Esophagus squamous epithelium (tissue), 5 donors: ENCODE data around the gene TEAD1. TPM values are rescaled to one million over a fixed set of nuclear protein-coding genes. Genes with fewer than 3 reads are reported as not detected.

Experiments
- DNase-seq: peaks from one replicate; lab custom pipeline; 2025; lab: John Stamatoyannopoulos, UW
- H3K27ac ChIP-seq, 4 donors: fragments of 200-600 bp; sonication (generic); one replicate each; pipeline ENCODE4 v1.5.1; 2016 to 2019; ENCODE audit warnings: mild to moderate bottlenecking in 1 of 4
- H3K27me3 ChIP-seq, 4 donors: fragments of 200-600 bp; sonication (generic); 1 replicate in 3 of 4; 2 replicates in 1 of 4; pipeline versions ENCODE4 v1.5.1 to v1.6.0; 2017 to 2021; ENCODE audit warnings: antibody characterized with exemption in 1 of 4
- H3K36me3 ChIP-seq, 3 donors: fragments of 200-600 bp; sonication (generic); one replicate each; pipeline ENCODE4 v1.5.1; 2016 to 2019
- H3K4me1 ChIP-seq, 3 donors: fragments of 200-600 bp; sonication (generic); one replicate each; pipeline ENCODE4 v1.5.1; 2017 to 2019
- H3K4me3 ChIP-seq, 4 donors: fragments of 200-600 bp; sonication (generic); 1 replicate in 3 of 4; 2 replicates in 1 of 4; pipeline ENCODE4 v1.5.1; 2016 to 2019; ENCODE audit warnings: mild to moderate bottlenecking in 2 of 4, moderate library complexity in 1 of 4
- H3K9me3 ChIP-seq, 3 donors: fragments of 200-600 bp; sonication (generic); one replicate each; pipeline ENCODE4 v1.5.1; 2016 to 2019
- CTCF ChIP-seq, 6 experiments: fragments of 450-650 bp in 4 of 6; fragments of 200-600 bp in 2 of 6; sonication (generic) in 2 of 6; IDR thresholded peaks; one replicate each; pipeline ENCODE4 v1.5.1; 2016 to 2019; ENCODE audit warnings: antibody characterized with exemption in 6 of 6, mild to moderate bottlenecking in 4 of 6, moderate library complexity in 4 of 6
- POLR2A ChIP-seq, 4 donors: fragments of 450-650 bp; IDR thresholded peaks; one replicate each; pipeline ENCODE4 v1.6.1; 2017; ENCODE audit warnings: antibody characterized with exemption in 4 of 4, mild to moderate bottlenecking in 4 of 4, moderate library complexity in 3 of 4
- WGBS, 2 donors: methylation state at CpG; one replicate each; pipeline ENCODE4 v1.1.5; 2018; 5-methylcytosine and 5-hydroxymethylcytosine counted together
- intact Hi-C: fragments of 100-400 bp; cut with DNase I; formaldehyde crosslinking; loops from one replicate; pipeline ENCODE4 v1.15.0; 2022
- total RNA-seq, 4 donors: library from RNA; depleted of rRNA; stranded (reverse); fragments of >200 nt; gene quantifications; one replicate each; pipeline ENCODE4 v1.1.0, GENCODE V29; 2016
- donor health status: DM: yes; HTN: yes; CAD: no.

Gene TEAD1
- total RNA-seq, 4 donors from 2014 or later, result 33.3 to 75.2 (median 49.8) TPM

GRCh38 chr11:12963051-12963450, 288.8 kb downstream of the TEAD1 start:
- intact Hi-C loops, result loop anchor here (5.0 kb wide), 1 partner anchor 384 kb away; no protein-coding TSS in a partner anchor
- WGBS, 2 donors, result 69 to 83% methylated on average over 2 to 5 of the region's 5 CpGs
- Histone ChIP-seq H3K4me3 (no peak overlapping the region), H3K4me1 (peaks cover 0 to 10% (median 0%) of the 10 kb centered on the region in 3 donors), H3K36me3 (peaks cover 0 to 4% (median 0%) of the 10 kb centered on the region in 3 donors), H3K9me3 (no peaks in the 10 kb centered on the region), H3K27me3 (no peaks in the 10 kb centered on the region), H3K27ac (no peak overlapping the region)
- no peak for TF ChIP-seq POLR2A (IDR thresholded peaks at IDR 0.05)
- no peak for TF ChIP-seq CTCF (IDR thresholded peaks at IDR 0.05)
- no peak for DNase-seq

GRCh38 chr11:12963792-12964536, 289.7 kb downstream of the TEAD1 start:
- H3K36me3 ChIP-seq, result peaks cover 0 to 4% (median 0%) of the 10 kb centered on the region in 3 donors
- no peaks in the 10 kb centered on the region for H3K27me3 ChIP-seq
- no peak for DNase-seq
- H3K4me1 ChIP-seq, result peaks cover 0 to 19% (median 0%) of the 10 kb centered on the region in 3 donors
- H3K4me3 ChIP-seq, result no peak overlapping the region
- TF ChIP-seq POLR2A (IDR thresholded peaks at IDR 0.05), result no peak
- TF ChIP-seq CTCF (IDR thresholded peaks at IDR 0.05), result peak; percentile 57 to 90 (median 84)
- H3K9me3 ChIP-seq, result no peaks in the 10 kb centered on the region
- intact Hi-C loops, result loop anchor here (5.0 kb wide), 1 partner anchor 383 kb away; no protein-coding TSS in a partner anchor
- WGBS, 2 donors, result 17 to 24% methylated on average over 10 to 13 of the region's 13 CpGs
- H3K27ac ChIP-seq, result no peak overlapping the region

GRCh38 chr11:12964650-12965049, 290.4 kb downstream of the TEAD1 start:
- no peaks in the 10 kb centered on the region for H3K27me3 ChIP-seq
- intact Hi-C loops, result loop anchor here (5.0 kb wide), 2 partner anchors 223 to 383 kb away; no protein-coding TSS in a partner anchor
- peaks cover 0 to 19% (median 0%) of the 10 kb centered on the region in 3 donors for H3K4me1 ChIP-seq
- 68 to 90% methylated on average over 6 to 7 of the region's 7 CpGs for WGBS, 2 donors
- TF ChIP-seq CTCF (IDR thresholded peaks at IDR 0.05), result no peak
- no peak for TF ChIP-seq POLR2A (IDR thresholded peaks at IDR 0.05)
- H3K36me3 ChIP-seq, result peaks cover 0 to 4% (median 0%) of the 10 kb centered on the region in 3 donors
- H3K4me3 ChIP-seq, result no peak overlapping the region
- no peak for DNase-seq
- no peaks in the 10 kb centered on the region for H3K9me3 ChIP-seq
- no peak overlapping the region for H3K27ac ChIP-seq

GRCh38 chr11:12966002-12966401, 291.8 kb downstream of the TEAD1 start:
- H3K27me3 ChIP-seq, result no peaks in the 10 kb centered on the region
- 68 to 78% methylated on average over 4 to 5 of the region's 5 CpGs for WGBS, 2 donors
- H3K9me3 ChIP-seq, result no peaks in the 10 kb centered on the region
- peaks cover 0 to 19% (median 0%) of the 10 kb centered on the region in 3 donors for H3K4me1 ChIP-seq
- H3K36me3 ChIP-seq, result peaks cover 0 to 4% (median 0%) of the 10 kb centered on the region in 3 donors
- no peak for TF ChIP-seq POLR2A (IDR thresholded peaks at IDR 0.05)
- no peak for TF ChIP-seq CTCF (IDR thresholded peaks at IDR 0.05)
- no peak for DNase-seq
- no peak overlapping the region for H3K4me3 ChIP-seq
- no peak overlapping the region for H3K27ac ChIP-seq
- intact Hi-C loops, result loop anchor here (5.0 kb wide), 1 partner anchor 221 kb away; no protein-coding TSS in a partner anchor

GRCh38 chr11:12968101-12968500, 293.9 kb downstream of the TEAD1 start:
- intact Hi-C loops, result loop anchor here (5.0 kb wide), 1 partner anchor 219 kb away; no protein-coding TSS in a partner anchor
- no peaks in the 10 kb centered on the region for H3K27me3 ChIP-seq
- TF ChIP-seq CTCF (IDR thresholded peaks at IDR 0.05) (no peak), POLR2A (IDR thresholded peaks at IDR 0.05) (no peak)
- no peaks in the 10 kb centered on the region for H3K36me3 ChIP-seq
- peaks cover 0 to 19% (median 0%) of the 10 kb centered on the region in 3 donors for H3K4me1 ChIP-seq
- no peaks in the 10 kb centered on the region for H3K9me3 ChIP-seq
- no peak overlapping the region for H3K27ac ChIP-seq
- no peak for DNase-seq
- WGBS, 2 donors, result 24 to 48% methylated on average over 1 of the region's 1 CpG
- H3K4me3 ChIP-seq, result no peak overlapping the region
